Caco-2 (cell line): ENCODE data around the gene WWOX. TPM values are rescaled to one million over a fixed set of nuclear protein-coding genes. Genes with fewer than 3 reads are reported as not detected.

ENCODE experiments used
- BruUV-seq: library from RNA; stranded (reverse); fragments of 400-500 nt; replicated peaks from 2 replicates; lab custom pipeline; 2021; lab: Mats Ljungman, UMichigan
- CTCF ChIA-PET: fragments of 300-600 bp; sonication (Branson Sonifier 250); formaldehyde crosslinking; loops from one replicate; lab custom pipeline; 2022; ENCODE audit warnings: antibody characterized with exemption; lab: Charles Lee
- POLR2A ChIA-PET: fragments of 300-600 bp; sonication (Branson Sonifier 250); formaldehyde crosslinking; loops from one replicate; lab custom pipeline; 2022; ENCODE audit warnings: antibody characterized with exemption; lab: Charles Lee
- DNase-seq, 2 experiments: peaks; one replicate each; pipeline versions ENCODE4 v3.0.0 to v3.0.0-alpha.2; 2020 to 2022
- H3K27me3 ChIP-seq: replicated peaks from 2 replicates; pipeline ENCODE4 v1.6.0; 2011; ENCODE audit warnings: low read length; ENCODE audit not compliant: control insufficient read depth, insufficient read depth
- H3K36me3 ChIP-seq: 2 replicates; pipeline ENCODE4 v1.5.1; 2011; ENCODE audit warnings: low read length; ENCODE audit not compliant: control insufficient read depth, insufficient read depth
- H3K4me1 ChIP-seq: fragments of 250-450 bp; sonication (Bioruptor Pico); 2 replicates; pipeline ENCODE4 v1.5.1; 2020; ENCODE audit warnings: mild to moderate bottlenecking
- H3K4me3 ChIP-seq: 2 replicates; pipeline ENCODE4 v1.5.1; 2011; ENCODE audit warnings: low read depth, mild to moderate bottlenecking, control low read depth, low read length
- H3K9me3 ChIP-seq: fragments of 250-450 bp; sonication (Bioruptor Pico); 2 replicates; pipeline ENCODE4 v1.5.1; 2020; ENCODE audit warnings: mild to moderate bottlenecking, moderate library complexity
- H3K27ac Mint-ChIP-seq: one replicate; pipeline ENCODE4 v1.8.0; 2022; ENCODE audit warnings: mixed read lengths; ENCODE audit not compliant: unreplicated experiment
- H3K27me3 Mint-ChIP-seq: one replicate; pipeline ENCODE4 v1.8.0; 2022; ENCODE audit warnings: mixed read lengths; ENCODE audit not compliant: insufficient read depth, unreplicated experiment
- H3K36me3 Mint-ChIP-seq: one replicate; pipeline ENCODE4 v1.8.0; 2022; ENCODE audit warnings: mild to moderate bottlenecking, mixed read lengths; ENCODE audit not compliant: insufficient read depth, unreplicated experiment
- H3K4me1 Mint-ChIP-seq: one replicate; pipeline ENCODE4 v1.8.0; 2022; ENCODE audit warnings: low read depth, mixed read lengths; ENCODE audit not compliant: unreplicated experiment
- H3K4me3 Mint-ChIP-seq: one replicate; pipeline ENCODE4 v1.8.0; 2022; ENCODE audit warnings: mild to moderate bottlenecking, moderate library complexity, mixed read lengths; ENCODE audit not compliant: unreplicated experiment
- H3K9me3 Mint-ChIP-seq: one replicate; pipeline ENCODE4 v1.8.0; 2022; ENCODE audit warnings: mixed read lengths; ENCODE audit not compliant: unreplicated experiment
- CTCF ChIP-seq, 2 experiments: fragments of 200-600 bp in 1 of 2; IDR thresholded peaks; 1 replicate in 1 of 2; 2 replicates in 1 of 2; pipeline versions ENCODE4 v1.5.1 to v1.8.0; 2011 to 2022; ENCODE audit warnings: antibody characterized with exemption in 1 of 2, control low read depth in 1 of 2, inconsistent platforms in 1 of 2, low read depth in 1 of 2, low read length in 1 of 2, mild to moderate bottlenecking in 1 of 2, moderate library complexity in 1 of 2; ENCODE audit not compliant: insufficient read depth in 1 of 2, severe bottlenecking in 1 of 2, unreplicated experiment in 1 of 2
- intact Hi-C: fragments of 100-400 bp; cut with micrococcal nuclease; formaldehyde crosslinking; loops from one replicate; pipeline ENCODE4 v1.10.0; 2022; ENCODE audit not compliant: unreplicated experiment
- total RNA-seq: library from RNA; stranded (reverse); gene quantifications from 2 replicates; pipeline ENCODE4 v1.2.3, GENCODE V29; 2022

WWOX gene
- total RNA-seq, 1 experiment from 2014 or later = 45.0 TPM

- H3K4me3 ChIP-seq = no peak overlapping the region
- Mint-ChIP-seq H3K4me3 (no peak overlapping the region), H3K27ac (no peak overlapping the region), H3K36me3 (peaks cover 5% of the 10 kb centered on the region), H3K9me3 (no peaks in the 10 kb centered on the region), H3K27me3 (no peaks in the 10 kb centered on the region), H3K4me1 (peaks cover 10% of the 10 kb centered on the region)
- no peak for TF ChIP-seq CTCF (IDR thresholded peaks at IDR 0.05; ENCODE audit: insufficient read depth in 1 of 2, low read depth in 1 of 2, low read length in 1 of 2, severe bottlenecking in 1 of 2, unreplicated experiment in 1 of 2)
- DNase-seq = no peak
- peaks cover 11% of the 10 kb centered on the region for H3K4me1 ChIP-seq
- CTCF ChIA-PET = no interaction called here
- BruUV-seq = no TSS peak
- no peaks in the 10 kb centered on the region for H3K27me3 ChIP-seq
- peaks cover 3% of the 10 kb centered on the region; the same call in 1 of the 2 replicates for H3K9me3 ChIP-seq
- POLR2A ChIA-PET = no interaction called here
- intact Hi-C loops = no loop called here
- H3K36me3 ChIP-seq = no peaks in the 10 kb centered on the region
Measured at GRCh38 chr16:78792952-78793351, 693.5 kb downstream of the WWOX start.

- H3K4me3 ChIP-seq = no peak overlapping the region
- H3K36me3 ChIP-seq = no peaks in the 10 kb centered on the region
- no peaks in the 10 kb centered on the region for H3K27me3 ChIP-seq
- no peak for TF ChIP-seq CTCF (IDR thresholded peaks at IDR 0.05; ENCODE audit: insufficient read depth in 1 of 2, low read depth in 1 of 2, low read length in 1 of 2, severe bottlenecking in 1 of 2, unreplicated experiment in 1 of 2)
- H3K9me3 ChIP-seq = peaks cover 3% of the 10 kb centered on the region; the same call in 1 of the 2 replicates
- DNase-seq = no peak
- no peaks in the 10 kb centered on the region for H3K9me3 Mint-ChIP-seq
- no TSS peak for BruUV-seq
- H3K27me3 Mint-ChIP-seq = no peaks in the 10 kb centered on the region
- H3K4me1 ChIP-seq = 0 out of 2 replicates have a peak, but pooled peaks cover 4% of the 10 kb centered on the region
- ChIA-PET POLR2A (no interaction called here), CTCF (interaction anchor here (0.5 kb wide), 1 partner anchor 10 kb away, joined by 3 read pairs; no protein-coding TSS in a partner anchor)
- H3K4me1 Mint-ChIP-seq = peaks cover 10% of the 10 kb centered on the region
- intact Hi-C loops = no loop called here
- no peak overlapping the region for H3K4me3 Mint-ChIP-seq
- H3K27ac Mint-ChIP-seq = no peak overlapping the region
- peaks cover 5% of the 10 kb centered on the region for H3K36me3 Mint-ChIP-seq
Measured at GRCh38 chr16:78794581-78795250, 695.3 kb downstream of the WWOX start.

- DNase-seq = no peak
- Mint-ChIP-seq H3K9me3 (no peaks in the 10 kb centered on the region), H3K27me3 (no peaks in the 10 kb centered on the region), H3K27ac (no peak overlapping the region), H3K4me1 (peaks cover 10% of the 10 kb centered on the region), H3K36me3 (peaks cover 5% of the 10 kb centered on the region), H3K4me3 (no peak overlapping the region)
- 0 out of 2 replicates have a peak, but pooled peaks cover 4% of the 10 kb centered on the region for H3K4me1 ChIP-seq
- no peaks in the 10 kb centered on the region for H3K27me3 ChIP-seq
- peaks cover 3% of the 10 kb centered on the region; the same call in 1 of the 2 replicates for H3K9me3 ChIP-seq
- ChIA-PET POLR2A (no interaction called here), CTCF (no interaction called here)
- no peak overlapping the region for H3K4me3 ChIP-seq
- no peak for TF ChIP-seq CTCF (IDR thresholded peaks at IDR 0.05; ENCODE audit: insufficient read depth in 1 of 2, low read depth in 1 of 2, low read length in 1 of 2, severe bottlenecking in 1 of 2, unreplicated experiment in 1 of 2)
- intact Hi-C loops = no loop called here
- BruUV-seq = no TSS peak
- H3K36me3 ChIP-seq = no peaks in the 10 kb centered on the region
Measured at GRCh38 chr16:78795433-78795832, 696.0 kb downstream of the WWOX start.
